Suppressor macrophage (primary cell): ENCODE measurements around the gene RRM1.
"Not testable (repeated sequence)": the region's sequence is repeated elsewhere in the genome, so short reads cannot be mapped to it uniquely, and the experiment has no call there.

Experiments used
- DNase-seq, 4 experiments: peaks; one replicate each; pipeline ENCODE4 v3.0.0-alpha.2; 2020 to 2022

The RRM1 gene

DNA sequence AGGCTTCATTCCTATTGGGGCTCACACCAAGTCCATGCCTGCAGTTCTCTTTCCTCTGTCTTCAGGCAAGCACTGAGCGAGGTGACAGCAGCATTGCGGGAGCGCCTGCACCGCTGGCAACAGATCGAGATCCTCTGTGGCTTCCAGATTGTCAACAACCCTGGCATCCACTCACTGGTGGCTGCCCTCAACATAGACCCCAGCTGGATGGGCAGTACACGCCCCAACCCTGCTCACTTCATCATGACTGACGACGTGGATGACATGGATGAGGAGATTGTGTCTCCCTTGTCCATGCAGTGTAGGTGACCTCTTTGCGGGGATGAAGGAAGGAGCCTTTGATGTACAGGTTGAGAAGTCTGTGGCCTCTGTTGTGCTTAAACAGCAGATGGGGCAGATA lies 11.4 kb upstream of the RRM1 start:
- no peak for DNase-seq

- DNase-seq, result no peak
Measured at GRCh38 chr11:4084406-4085125, 10.0 kb upstream of the RRM1 start.

- peak in 3 of 4 experiments; percentile 14 to 43 (median 20) for DNase-seq
Measured at GRCh38 chr11:4085575-4085974, 9.0 kb upstream of the RRM1 start.

DNA sequence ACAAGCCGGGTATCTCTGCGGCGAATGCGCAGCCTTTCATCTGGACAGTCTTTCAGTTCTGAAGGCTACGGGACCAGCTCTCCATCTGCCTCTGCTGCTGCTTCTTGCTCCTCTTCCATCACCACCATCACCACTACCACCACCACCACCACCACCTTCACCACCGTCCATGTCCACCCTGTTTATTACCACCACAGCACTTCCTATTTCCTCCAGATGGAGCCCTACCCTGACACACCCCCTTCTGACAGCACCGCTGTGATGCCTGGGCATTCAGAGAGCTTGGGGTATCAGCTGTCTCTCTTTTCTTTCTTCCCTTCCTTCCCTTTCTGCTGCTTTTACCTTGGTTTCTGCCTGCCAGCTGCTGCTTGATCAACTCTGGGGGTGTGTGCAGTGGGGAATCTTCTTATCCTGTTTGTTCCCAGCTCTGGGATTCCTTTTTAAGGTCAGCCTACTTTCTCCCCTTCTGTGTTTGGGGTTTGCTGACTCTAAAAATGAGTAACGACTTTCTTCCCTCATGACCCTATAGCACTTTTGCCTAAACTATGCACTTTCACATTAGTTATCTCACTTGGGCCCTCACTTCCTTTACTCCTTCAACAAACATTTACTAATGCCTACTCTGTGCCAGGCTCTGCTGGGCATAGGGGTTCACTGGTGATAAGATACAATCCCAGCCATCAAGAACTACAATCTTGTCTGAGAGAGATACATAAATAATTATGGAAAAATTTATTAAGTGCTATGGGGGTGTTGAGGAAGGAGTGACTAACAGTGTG lies 7.8 kb upstream of the RRM1 start:
- DNase-seq, result no peak

DNA sequence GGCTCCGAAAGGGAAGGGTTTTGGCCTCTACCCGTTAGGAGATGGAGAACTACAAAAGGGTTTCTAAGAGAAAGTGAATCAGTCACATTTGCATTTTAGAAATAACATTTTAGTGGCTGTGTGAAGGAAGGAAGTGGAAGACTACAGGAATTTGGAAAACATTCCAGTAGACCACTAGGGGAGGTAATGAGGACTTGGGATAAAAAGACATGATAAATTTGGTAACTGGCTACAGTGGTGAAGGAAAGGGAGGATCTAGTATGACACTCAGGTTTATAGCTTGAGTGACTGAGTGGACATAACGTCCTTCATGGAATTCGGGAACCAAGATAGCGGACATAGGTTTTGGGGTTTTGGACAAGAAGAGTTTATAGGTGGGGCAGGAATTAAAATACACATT lies 7.0 kb upstream of the RRM1 start:
- DNase-seq, result no peak

- DNase-seq, result no peak
Measured at GRCh38 chr11:4090258-4090657, 4.3 kb upstream of the RRM1 start.

DNA sequence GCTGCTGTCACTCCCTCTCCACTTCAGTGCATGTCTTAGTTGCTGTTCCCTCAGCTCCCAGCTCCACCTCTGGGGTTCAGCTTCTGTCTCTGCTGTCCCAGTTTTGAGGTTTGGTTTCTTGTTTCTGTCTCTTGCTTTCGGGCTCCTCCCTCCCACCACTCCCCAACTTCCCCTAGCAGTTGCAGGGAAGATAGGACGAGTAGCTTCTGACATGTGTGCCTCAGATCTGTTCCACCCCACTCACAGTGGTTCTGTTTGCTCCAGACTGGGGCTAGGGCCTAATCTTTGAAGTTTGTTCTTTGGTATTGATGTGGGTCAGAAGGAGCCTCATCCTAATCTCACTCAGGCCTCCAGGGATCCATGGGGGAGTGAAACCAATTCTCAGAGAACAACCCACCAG lies 2.6 kb upstream of the RRM1 start:
- peak; percentile 47 to 70 (median 65) for DNase-seq

DNA sequence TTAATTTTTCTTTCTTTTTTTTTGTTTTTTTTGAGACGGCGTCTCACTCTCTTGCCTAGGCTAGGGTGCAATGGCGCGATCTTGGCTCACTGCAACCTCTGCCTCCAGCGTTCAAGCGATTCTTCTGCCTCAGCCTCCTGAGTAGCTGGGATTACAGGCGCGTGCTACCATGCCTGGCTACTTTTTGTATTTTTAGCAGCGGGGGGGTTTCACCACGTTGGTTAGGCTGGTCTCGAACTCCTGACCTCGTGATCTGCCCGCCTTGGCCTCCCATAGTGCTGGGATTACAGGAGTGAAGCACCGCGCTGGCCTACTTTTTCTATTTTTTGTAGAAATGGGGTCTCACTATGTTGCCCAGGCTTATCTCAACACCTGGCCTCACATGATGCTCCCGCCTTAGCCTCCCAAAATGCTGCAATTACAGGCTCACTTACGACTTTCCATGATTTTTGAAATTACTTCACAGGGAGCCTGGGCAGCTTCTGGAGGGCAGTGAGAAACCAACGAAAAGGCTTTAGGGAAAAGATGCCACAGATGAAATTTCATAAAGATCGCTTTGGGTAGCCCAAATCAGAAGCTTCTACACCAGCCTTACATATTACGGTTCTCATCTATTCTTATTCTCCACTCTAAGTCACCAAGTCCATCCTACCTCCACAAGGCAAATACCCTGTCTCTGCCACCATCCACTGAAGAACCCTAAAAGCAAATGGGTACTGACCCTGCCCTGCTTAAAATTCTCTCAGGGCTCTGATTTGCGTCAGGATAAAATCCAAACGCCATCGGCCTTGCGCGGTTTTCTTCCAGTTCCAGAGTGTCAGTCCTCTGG lies 866 bp upstream of the RRM1 start:
- DNase-seq, result no peak

DNA sequence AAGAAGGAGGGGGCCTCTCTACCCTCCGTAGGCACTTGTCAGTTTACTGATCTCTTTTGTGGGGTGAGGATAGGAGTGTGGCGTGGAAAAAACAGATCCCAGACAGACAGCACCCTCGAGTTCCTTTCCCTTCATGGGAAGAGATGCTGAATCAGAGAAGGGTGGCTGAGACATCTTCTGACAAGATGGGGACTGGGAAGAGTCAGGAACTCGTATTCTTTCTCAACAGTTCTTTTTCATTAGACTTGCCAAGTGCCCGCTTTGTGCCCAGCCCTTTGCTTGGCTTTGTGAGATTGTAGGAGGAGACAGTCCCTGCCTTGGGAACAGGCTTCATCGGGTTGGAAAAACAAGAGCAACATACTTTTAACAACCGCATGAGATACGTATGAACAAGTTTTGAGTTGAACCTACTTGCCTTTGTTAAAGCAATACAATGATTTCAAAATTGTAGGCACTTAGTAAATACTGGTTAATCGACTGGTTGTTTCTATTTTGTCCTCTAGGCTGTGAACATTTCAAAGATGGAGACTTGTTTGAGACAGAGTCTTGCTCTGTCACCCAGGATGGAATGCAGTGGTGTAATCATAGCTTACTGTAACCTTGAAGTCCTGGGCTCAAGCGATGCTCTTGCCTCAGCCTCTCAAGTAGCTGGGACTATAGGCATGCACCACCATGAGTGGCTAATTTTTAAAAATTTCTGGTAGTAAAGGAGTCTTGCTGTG lies 1.1 kb downstream of the RRM1 start:
- DNase-seq, result peak in 3 of 4 experiments; percentile 12 to 26 (median 13)

GRCh38 chr11:4098026-4098621 lies 3.5 kb downstream of the RRM1 start:
- DNase-seq, result no peak

- DNase-seq, result peak in 2 of 4 experiments; percentile 21 to 36
Measured at GRCh38 chr11:4102711-4103110, 8.1 kb downstream of the RRM1 start.

DNA sequence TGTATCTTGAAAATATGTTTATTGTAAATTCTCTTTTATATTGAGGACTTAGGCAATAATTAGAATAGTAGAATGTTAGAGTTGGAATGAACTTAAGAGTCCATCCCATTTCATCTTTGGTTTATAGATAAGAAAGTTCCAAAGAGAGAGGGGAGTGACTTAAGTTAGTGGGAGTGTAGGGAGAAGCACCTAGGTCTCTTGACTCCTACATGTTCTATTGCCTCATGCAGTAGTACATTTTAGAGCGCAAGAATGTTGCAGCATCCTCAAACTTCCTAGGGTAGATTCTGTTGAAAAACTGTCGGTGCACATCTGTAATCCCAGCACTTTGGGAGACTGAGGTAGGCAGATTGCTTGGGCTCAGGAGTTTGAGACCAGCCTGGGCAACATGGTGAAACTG lies 8.7 kb downstream of the RRM1 start:
- no peak for DNase-seq

GRCh38 chr11:4105916-4106315 lies 11.3 kb downstream of the RRM1 start:
- DNase-seq, result no peak

- no peak for DNase-seq
Measured at GRCh38 chr11:4111834-4112233, 17.2 kb downstream of the RRM1 start.

DNA sequence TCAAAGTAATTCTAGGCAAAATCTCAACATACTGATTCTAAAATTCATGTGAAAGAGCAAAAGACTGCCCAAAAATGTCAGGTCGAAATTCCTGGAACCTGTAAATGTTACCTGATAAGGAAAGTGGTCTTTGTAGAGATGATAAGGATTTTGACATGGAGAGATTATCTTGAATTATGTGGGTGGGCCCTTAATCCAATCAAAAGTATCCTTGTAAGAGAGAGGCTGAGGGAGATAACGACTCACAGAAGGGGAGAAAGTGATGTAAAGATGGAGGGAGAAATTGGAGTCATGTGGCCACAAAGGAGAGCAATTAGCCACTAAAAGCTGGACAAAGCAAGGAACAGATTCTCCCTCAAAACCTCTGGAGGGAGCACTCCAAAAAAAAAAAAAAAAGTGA lies 20.5 kb downstream of the RRM1 start:
- DNase-seq, result no peak

DNA sequence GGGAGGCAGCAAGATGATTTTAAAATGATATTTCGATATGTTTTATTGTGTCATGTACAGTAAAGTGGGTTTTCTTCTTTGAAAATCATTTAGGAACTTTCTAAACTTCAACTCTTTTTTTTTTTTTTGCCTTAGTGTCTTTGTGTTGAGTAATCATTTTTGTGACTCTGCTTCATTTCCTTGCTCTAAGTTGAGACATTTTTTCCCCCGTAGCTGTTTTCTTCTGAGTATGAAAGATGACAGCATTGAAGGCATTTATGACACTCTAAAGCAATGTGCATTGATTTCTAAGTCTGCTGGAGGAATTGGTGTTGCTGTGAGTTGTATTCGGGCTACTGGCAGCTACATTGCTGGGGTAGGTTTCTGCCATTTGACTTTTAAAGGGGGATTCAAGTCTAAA lies 23.5 kb downstream of the RRM1 start:
- no peak for DNase-seq

DNA sequence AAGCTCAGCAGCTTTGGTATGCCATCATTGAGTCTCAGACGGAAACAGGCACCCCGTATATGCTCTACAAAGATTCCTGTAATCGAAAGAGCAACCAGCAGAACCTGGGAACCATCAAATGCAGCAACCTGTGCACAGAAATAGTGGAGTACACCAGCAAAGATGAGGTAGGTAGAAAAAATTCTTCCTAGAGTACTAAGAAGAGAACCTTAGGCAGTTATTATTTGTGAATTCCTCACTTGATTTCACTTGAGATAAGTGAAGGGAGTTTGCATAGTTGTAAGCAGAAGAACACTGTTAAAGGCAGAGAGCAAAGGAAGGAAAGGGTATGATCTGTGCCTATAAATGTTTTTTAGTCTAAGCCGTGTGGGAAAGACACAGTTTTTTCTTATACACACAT lies 28.6 kb downstream of the RRM1 start:
- DNase-seq, result no peak

DNA sequence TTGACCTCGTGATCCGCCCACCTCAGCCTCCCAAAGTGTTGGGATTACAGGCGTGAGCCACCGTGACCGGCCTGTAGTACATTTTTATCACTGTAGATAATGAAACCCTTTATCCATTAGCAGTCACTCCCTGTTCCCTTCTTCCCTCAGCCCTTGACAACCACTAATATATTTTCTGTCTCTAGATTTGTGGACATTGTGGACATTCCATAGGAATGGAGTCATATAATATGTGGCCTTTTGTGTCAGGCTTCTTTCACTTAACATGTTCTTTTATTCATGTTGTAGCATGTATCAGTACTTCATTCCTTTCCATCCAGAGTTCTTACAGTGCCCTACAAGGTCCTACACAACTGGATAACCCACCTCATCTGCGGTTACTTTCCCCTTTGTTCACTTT lies 30.5 kb downstream of the RRM1 start:
- DNase-seq, result no peak

GRCh38 chr11:4127357-4127756 lies 32.8 kb downstream of the RRM1 start:
- no peak for DNase-seq

GRCh38 chr11:4130219-4130618 lies 35.6 kb downstream of the RRM1 start:
- DNase-seq, result not testable (repeated sequence)

GRCh38 chr11:4134806-4135205 lies 40.2 kb downstream of the RRM1 start:
- no peak for DNase-seq

DNA sequence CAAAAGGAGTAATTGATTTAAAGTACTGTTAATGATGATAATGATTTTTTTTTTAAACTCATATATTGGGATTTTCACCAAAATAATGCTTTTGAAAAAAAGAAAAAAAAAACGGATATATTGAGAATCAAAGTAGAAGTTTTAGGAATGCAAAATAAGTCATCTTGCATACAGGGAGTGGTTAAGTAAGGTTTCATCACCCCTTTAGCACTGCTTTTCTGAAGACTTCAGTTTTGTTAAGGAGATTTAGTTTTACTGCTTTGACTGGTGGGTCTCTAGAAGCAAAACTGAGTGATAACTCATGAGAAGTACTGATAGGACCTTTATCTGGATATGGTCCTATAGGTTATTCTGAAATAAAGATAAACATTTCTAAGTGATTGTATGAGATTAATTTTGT lies 43.9 kb downstream of the RRM1 start:
- DNase-seq, result no peak
